HCT116 (cell line): ENCODE data around the gene SOCS4.

ENCODE experiments used
- CEBPB ChIP-seq: IDR thresholded peaks from 2 replicates; pipeline ENCODE4 v1.6.1; 2012; ENCODE audit warnings: low read depth
- EZH2 ChIP-seq: fragments of 200-600 bp; sonication (generic); IDR thresholded peaks from 2 replicates; pipeline ENCODE4 v1.6.1; 2017; ENCODE audit warnings: antibody characterized with exemption, mixed run types
- POLR2A ChIP-seq: IDR thresholded peaks from 2 replicates; pipeline ENCODE4 v1.7.0; 2011; ENCODE audit warnings: borderline replicate concordance; ENCODE audit not compliant: insufficient read depth, insufficient read length; ENCODE audit errors: extremely low read depth
- POLR2AphosphoS5 ChIP-seq: IDR thresholded peaks from 2 replicates; pipeline ENCODE4 v1.6.1; 2011; ENCODE audit warnings: mild to moderate bottlenecking, low read depth, low read length, moderate library complexity
- RAD21 ChIP-seq: IDR thresholded peaks from 2 replicates; pipeline ENCODE4 v1.6.1; 2012; ENCODE audit warnings: low read depth, mild to moderate bottlenecking
- SP1 ChIP-seq: IDR thresholded peaks from 2 replicates; pipeline ENCODE4 v1.6.1; 2012; ENCODE audit warnings: low read depth
- SRF ChIP-seq: IDR thresholded peaks from 2 replicates; pipeline ENCODE4 v1.6.1; 2012; ENCODE audit warnings: low read depth
- ZFX ChIP-seq: fragments of 450-650 bp; IDR thresholded peaks from 2 replicates; pipeline ENCODE4 v1.6.1; 2017
- TF ChIP-seq, protein P1 (sequence below), 3 experiments: fragments of 200-600 bp in 1 of 3; sonication (generic) in 1 of 3; IDR thresholded peaks in 2 of 3; conservative IDR thresholded peaks in 1 of 3; 2 replicates each; pipeline ENCODE4 v1.5.1; 2012 to 2017; ENCODE audit warnings: low read depth in 2 of 3, low read length in 2 of 3, antibody characterized with exemption in 1 of 3, borderline replicate concordance in 1 of 3, control low read depth in 1 of 3, mild to moderate bottlenecking in 1 of 3, mixed read lengths in 1 of 3, mixed run types in 1 of 3, moderate library complexity in 1 of 3; ENCODE audit not compliant: insufficient read depth in 1 of 3
- TF ChIP-seq, protein P2 (sequence below): IDR thresholded peaks from 2 replicates; pipeline ENCODE4 v1.6.1; 2012; ENCODE audit warnings: low read depth
- TF ChIP-seq, protein P3 (sequence below): IDR thresholded peaks from 2 replicates; pipeline ENCODE4 v1.6.1; 2012
- TF ChIP-seq, protein P4 (sequence below): IDR thresholded peaks from 2 replicates; pipeline ENCODE4 v1.6.1; 2011; ENCODE audit warnings: mild to moderate bottlenecking, low read length, moderate library complexity; ENCODE audit not compliant: insufficient replicate concordance; ENCODE audit errors: extremely low read depth

DNA sequence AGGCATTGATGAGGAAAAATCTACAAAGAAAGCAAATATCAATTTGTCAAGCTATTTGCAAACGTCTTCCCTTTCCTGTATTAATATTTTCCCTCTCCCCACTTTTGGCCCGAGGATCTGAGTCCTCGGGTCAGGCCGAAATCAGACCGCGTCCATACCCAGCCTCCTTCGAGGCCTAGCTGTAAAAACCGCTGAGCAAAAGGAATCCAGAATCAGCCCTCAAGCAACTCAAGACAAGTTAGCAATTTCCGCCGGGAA lies 24.1 kb downstream of the SOCS4 start:
- TF ChIP-seq POLR2A (no peak), SRF (no peak), ZFX (no peak), EZH2 (no peak), CEBPB (no peak), RAD21 (no peak), POLR2AphosphoS5 (no peak), SP1 (no peak)
- TF ChIP-seq, protein P1, sequence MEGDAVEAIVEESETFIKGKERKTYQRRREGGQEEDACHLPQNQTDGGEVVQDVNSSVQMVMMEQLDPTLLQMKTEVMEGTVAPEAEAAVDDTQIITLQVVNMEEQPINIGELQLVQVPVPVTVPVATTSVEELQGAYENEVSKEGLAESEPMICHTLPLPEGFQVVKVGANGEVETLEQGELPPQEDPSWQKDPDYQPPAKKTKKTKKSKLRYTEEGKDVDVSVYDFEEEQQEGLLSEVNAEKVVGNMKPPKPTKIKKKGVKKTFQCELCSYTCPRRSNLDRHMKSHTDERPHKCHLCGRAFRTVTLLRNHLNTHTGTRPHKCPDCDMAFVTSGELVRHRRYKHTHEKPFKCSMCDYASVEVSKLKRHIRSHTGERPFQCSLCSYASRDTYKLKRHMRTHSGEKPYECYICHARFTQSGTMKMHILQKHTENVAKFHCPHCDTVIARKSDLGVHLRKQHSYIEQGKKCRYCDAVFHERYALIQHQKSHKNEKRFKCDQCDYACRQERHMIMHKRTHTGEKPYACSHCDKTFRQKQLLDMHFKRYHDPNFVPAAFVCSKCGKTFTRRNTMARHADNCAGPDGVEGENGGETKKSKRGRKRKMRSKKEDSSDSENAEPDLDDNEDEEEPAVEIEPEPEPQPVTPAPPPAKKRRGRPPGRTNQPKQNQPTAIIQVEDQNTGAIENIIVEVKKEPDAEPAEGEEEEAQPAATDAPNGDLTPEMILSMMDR (IDR thresholded peaks at IDR 0.05 in 2 of 3, conservative IDR thresholded peaks at IDR 0.05 in 1 of 3; ENCODE audit: borderline replicate concordance in 1 of 3, insufficient read depth in 1 of 3, low read depth in 2 of 3, low read length in 2 of 3), result no peak
- TF ChIP-seq, protein P2, sequence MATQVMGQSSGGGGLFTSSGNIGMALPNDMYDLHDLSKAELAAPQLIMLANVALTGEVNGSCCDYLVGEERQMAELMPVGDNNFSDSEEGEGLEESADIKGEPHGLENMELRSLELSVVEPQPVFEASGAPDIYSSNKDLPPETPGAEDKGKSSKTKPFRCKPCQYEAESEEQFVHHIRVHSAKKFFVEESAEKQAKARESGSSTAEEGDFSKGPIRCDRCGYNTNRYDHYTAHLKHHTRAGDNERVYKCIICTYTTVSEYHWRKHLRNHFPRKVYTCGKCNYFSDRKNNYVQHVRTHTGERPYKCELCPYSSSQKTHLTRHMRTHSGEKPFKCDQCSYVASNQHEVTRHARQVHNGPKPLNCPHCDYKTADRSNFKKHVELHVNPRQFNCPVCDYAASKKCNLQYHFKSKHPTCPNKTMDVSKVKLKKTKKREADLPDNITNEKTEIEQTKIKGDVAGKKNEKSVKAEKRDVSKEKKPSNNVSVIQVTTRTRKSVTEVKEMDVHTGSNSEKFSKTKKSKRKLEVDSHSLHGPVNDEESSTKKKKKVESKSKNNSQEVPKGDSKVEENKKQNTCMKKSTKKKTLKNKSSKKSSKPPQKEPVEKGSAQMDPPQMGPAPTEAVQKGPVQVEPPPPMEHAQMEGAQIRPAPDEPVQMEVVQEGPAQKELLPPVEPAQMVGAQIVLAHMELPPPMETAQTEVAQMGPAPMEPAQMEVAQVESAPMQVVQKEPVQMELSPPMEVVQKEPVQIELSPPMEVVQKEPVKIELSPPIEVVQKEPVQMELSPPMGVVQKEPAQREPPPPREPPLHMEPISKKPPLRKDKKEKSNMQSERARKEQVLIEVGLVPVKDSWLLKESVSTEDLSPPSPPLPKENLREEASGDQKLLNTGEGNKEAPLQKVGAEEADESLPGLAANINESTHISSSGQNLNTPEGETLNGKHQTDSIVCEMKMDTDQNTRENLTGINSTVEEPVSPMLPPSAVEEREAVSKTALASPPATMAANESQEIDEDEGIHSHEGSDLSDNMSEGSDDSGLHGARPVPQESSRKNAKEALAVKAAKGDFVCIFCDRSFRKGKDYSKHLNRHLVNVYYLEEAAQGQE, result no peak
- TF ChIP-seq, protein P3, sequence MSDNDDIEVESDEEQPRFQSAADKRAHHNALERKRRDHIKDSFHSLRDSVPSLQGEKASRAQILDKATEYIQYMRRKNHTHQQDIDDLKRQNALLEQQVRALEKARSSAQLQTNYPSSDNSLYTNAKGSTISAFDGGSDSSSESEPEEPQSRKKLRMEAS, result no peak; the same call in 1 of the 2 replicates
- TF ChIP-seq, protein P4, sequence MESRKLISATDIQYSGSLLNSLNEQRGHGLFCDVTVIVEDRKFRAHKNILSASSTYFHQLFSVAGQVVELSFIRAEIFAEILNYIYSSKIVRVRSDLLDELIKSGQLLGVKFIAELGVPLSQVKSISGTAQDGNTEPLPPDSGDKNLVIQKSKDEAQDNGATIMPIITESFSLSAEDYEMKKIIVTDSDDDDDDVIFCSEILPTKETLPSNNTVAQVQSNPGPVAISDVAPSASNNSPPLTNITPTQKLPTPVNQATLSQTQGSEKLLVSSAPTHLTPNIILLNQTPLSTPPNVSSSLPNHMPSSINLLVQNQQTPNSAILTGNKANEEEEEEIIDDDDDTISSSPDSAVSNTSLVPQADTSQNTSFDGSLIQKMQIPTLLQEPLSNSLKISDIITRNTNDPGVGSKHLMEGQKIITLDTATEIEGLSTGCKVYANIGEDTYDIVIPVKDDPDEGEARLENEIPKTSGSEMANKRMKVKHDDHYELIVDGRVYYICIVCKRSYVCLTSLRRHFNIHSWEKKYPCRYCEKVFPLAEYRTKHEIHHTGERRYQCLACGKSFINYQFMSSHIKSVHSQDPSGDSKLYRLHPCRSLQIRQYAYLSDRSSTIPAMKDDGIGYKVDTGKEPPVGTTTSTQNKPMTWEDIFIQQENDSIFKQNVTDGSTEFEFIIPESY, result no peak
